ENCODE data around the gene ABCE1. TPM values are rescaled to one million over a fixed set of nuclear protein-coding genes. Genes with fewer than 3 reads are reported as not detected.
"Not testable (repeated sequence)": the region's sequence is repeated elsewhere in the genome, so short reads cannot be mapped to it uniquely, and the experiment has no call there.

Gene ABCE1
- total and polyA plus RNA-seq, 3 donors from 2014 or later, result 34.0 to 80.1 (median 73.2) TPM

DNA sequence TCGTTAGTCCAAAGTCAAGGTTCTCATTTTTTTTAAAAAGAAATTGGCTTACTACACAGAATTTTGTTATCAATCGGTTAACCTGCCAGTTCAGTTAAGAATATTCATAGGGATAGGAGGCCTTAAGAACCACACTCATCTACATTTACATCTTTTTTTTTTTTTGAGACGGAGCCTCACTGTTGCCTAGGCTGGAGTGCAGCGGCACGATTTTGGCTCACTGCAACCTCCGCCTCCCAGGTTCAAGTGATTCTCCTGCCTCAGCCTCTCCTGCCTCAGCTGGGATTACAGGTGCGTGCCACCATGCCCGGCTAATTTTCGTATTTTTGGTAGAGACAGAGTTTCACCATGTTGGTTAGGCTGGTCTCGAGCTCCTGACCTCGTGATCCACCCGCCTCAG is 33.7 kb downstream of the ABCE1 start:
- intact Hi-C loops (cut with DNase I; ENCODE audit: low total_unique reads), result no loop called here
- WGBS, 2 donors, result 88 to 89% methylated on average over 12 of the region's 12 CpGs
- H3K27me3 ChIP-seq, result no peaks in the 10 kb centered on the region
- DNase-seq, result no peak
- TF ChIP-seq, protein P1, sequence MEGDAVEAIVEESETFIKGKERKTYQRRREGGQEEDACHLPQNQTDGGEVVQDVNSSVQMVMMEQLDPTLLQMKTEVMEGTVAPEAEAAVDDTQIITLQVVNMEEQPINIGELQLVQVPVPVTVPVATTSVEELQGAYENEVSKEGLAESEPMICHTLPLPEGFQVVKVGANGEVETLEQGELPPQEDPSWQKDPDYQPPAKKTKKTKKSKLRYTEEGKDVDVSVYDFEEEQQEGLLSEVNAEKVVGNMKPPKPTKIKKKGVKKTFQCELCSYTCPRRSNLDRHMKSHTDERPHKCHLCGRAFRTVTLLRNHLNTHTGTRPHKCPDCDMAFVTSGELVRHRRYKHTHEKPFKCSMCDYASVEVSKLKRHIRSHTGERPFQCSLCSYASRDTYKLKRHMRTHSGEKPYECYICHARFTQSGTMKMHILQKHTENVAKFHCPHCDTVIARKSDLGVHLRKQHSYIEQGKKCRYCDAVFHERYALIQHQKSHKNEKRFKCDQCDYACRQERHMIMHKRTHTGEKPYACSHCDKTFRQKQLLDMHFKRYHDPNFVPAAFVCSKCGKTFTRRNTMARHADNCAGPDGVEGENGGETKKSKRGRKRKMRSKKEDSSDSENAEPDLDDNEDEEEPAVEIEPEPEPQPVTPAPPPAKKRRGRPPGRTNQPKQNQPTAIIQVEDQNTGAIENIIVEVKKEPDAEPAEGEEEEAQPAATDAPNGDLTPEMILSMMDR (IDR thresholded peaks at IDR 0.05), result no peak
- no peak for TF ChIP-seq POLR2A (IDR thresholded peaks at IDR 0.05)
- no peak overlapping the region for H3K27ac ChIP-seq
- H3K4me1 ChIP-seq, result no peaks in the 10 kb centered on the region
- no peaks in the 10 kb centered on the region for H3K36me3 ChIP-seq (ENCODE audit: low read depth, missing control alignments)
- H3K9me3 ChIP-seq, result no peaks in the 10 kb centered on the region
- H3K4me3 ChIP-seq, result no peak overlapping the region

DNA sequence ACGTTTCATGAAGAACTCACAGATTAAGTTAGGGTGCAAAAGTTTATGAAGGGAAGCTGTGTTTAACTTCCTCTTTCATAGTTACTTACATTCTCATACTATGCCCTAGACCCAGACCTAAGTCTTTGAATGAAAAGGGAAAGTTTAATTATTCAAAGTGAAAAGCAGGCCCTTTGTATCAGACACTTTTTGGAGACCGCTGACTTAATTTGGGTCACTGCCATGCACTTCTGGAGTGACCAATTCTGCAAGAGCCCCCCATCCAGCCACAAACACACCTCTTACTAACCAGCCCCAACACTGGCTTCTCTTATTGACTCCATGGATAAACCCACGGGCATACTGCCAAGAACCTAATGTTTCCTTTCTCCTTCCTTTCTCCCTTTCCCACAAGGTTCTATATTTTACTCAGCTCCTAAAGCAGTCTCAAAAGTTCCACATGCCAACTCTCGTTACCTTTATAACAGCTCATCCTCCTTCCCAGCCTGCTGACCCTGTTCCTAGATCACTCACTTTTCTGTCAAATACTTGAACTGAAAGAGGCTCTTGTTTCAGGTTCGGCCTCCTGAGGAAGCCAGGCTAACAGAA is 34.5 kb downstream of the ABCE1 start:
- H3K27ac ChIP-seq, result no peak overlapping the region
- 59 to 64% methylated on average over 5 of the region's 5 CpGs for WGBS, 2 donors
- H3K9me3 ChIP-seq, result no peaks in the 10 kb centered on the region
- TF ChIP-seq, protein P1 (IDR thresholded peaks at IDR 0.05), result no peak
- TF ChIP-seq POLR2A (IDR thresholded peaks at IDR 0.05), result no peak
- H3K27me3 ChIP-seq, result no peaks in the 10 kb centered on the region
- no peak for DNase-seq
- H3K4me1 ChIP-seq, result no peaks in the 10 kb centered on the region
- H3K4me3 ChIP-seq, result no peak overlapping the region
- intact Hi-C loops (cut with DNase I; ENCODE audit: low total_unique reads), result no loop called here
- H3K36me3 ChIP-seq (ENCODE audit: low read depth, missing control alignments), result no peaks in the 10 kb centered on the region

DNA sequence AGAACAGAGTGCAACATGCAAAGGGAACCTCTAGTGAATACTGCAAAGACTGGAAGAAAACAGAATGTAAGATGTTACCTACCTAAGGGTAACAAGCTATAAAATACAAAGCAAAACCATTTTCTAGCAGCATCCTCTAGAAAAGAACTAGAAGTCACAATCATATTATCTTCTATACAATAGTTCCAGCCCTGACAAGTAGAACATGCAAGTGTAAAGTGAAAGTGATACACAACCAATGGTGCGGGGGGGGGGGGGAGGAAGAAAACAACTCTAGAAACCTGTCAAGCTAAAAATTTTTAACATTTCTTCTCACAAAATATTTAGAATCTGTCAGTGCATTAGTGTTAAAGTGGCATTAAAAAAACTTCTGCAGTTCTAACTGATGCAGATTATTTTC is 38.1 kb downstream of the ABCE1 start:
- DNase-seq; H3K27me3 ChIP-seq; H3K36me3 ChIP-seq (ENCODE audit: low read depth, missing control alignments); H3K27ac ChIP-seq; H3K4me3 ChIP-seq; intact Hi-C loops (cut with DNase I; ENCODE audit: low total_unique reads); H3K9me3 ChIP-seq; H3K4me1 ChIP-seq: not testable (repeated sequence)
- 70 to 71% methylated on average over 1 of the region's 1 CpG for WGBS, 2 donors

DNA sequence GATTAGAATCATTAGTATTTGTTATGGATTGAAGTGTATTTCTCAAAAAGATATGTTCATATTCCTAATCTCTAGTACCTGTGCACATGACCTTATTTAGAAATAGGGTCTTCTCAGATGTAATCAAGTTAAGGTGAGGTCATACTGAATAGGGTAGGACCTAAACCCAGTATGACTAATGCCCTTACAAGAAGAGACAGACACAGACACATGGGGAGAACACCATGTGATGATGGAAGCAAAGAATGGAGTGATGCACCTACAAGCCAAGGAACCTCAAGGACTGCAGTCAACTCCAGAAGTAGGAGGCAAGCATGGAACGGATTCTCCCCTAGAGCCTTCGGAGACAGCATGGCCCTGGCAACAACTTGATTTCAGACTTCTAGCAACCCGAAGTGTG is 50.9 kb downstream of the ABCE1 start:
- TF ChIP-seq, protein P1 (IDR thresholded peaks at IDR 0.05), result no peak
- no peak for TF ChIP-seq POLR2A (IDR thresholded peaks at IDR 0.05)
- DNase-seq, result no peak

DNA sequence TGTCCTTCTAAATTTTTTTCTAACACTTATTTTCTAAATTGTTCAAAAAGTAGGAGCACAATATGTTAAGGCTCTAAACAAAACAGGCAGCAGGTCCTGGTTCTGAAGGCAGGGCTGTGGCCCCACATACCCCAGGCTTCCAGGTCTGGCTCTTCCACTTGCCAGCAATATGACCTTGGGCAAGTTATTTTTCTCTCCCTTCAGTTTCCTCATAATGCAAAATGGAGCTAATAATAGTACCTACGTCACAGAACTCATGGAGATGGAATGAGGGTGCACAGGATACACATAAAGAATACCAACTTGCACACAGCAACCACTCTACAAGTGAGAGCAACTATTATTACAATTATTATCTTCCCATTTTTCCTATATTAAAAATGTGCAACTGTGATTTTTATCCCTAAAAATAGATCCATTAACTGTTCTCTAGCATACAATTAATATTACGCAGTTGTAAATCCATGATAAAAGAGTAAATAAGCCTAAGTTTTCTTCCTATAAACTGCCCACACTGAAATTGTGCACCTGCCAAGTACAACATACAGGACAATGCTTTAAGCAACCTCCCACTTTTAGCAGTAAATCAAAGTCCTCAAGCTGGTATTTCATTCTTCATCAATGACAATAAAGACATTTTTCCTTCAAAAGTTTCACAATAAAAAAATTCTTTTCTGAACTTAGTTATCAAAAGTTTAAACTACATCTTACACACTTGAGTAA is 55.2 kb downstream of the ABCE1 start:
- peak overlapping the region in 1 of 2 donors; percentile 1 for H3K27ac ChIP-seq
- no peak for DNase-seq
- H3K36me3 ChIP-seq (ENCODE audit: low read depth, missing control alignments), result no peaks in the 10 kb centered on the region
- TF ChIP-seq, protein P1 (IDR thresholded peaks at IDR 0.05), result no peak
- TF ChIP-seq POLR2A (IDR thresholded peaks at IDR 0.05), result no peak
- H3K4me1 ChIP-seq, result peaks cover 6% of the 10 kb centered on the region
- 54 to 59% methylated on average over 2 of the region's 2 CpGs for WGBS, 2 donors
- no peaks in the 10 kb centered on the region for H3K27me3 ChIP-seq
- intact Hi-C loops (cut with DNase I; ENCODE audit: low total_unique reads), result no loop called here
- no peaks in the 10 kb centered on the region for H3K9me3 ChIP-seq
- H3K4me3 ChIP-seq, result no peak overlapping the region

More for the DNA sequence above, 50.9 kb downstream of the ABCE1 start:
- no peak overlapping the region for H3K27ac ChIP-seq
- no peak overlapping the region for H3K4me3 ChIP-seq
- H3K27me3 ChIP-seq, result no peaks in the 10 kb centered on the region
- no peaks in the 10 kb centered on the region for H3K9me3 ChIP-seq
- H3K4me1 ChIP-seq, result peaks cover 6% of the 10 kb centered on the region
- intact Hi-C loops (cut with DNase I; ENCODE audit: low total_unique reads), result no loop called here
- H3K36me3 ChIP-seq (ENCODE audit: low read depth, missing control alignments), result no peaks in the 10 kb centered on the region
- WGBS, 2 donors, result 83 to 91% methylated on average over 3 of the region's 3 CpGs

Measured in testis (tissue), 3 donors.